IPS-NIHi11 (cell line): ENCODE results near the gene FXYD6.

Experiments used
- DNase-seq: peaks from one replicate; pipeline ENCODE4 v3.0.0; 2012; ENCODE audit warnings: mixed read lengths, low spot score

Gene FXYD6

GRCh38 chr11:117910525-117910924 is 34.1 kb upstream of the FXYD6 start:
- DNase-seq: no peak

GRCh38 chr11:117909611-117910382 is 33.3 kb upstream of the FXYD6 start:
- DNase-seq: no peak

GRCh38 chr11:117908959-117909610 is 32.6 kb upstream of the FXYD6 start:
- no peak for DNase-seq

GRCh38 chr11:117908109-117908895 is 31.8 kb upstream of the FXYD6 start:
- DNase-seq: no peak

- DNase-seq: peak; percentile 92
Measured at GRCh38 chr11:117907276-117908108, 31.0 kb upstream of the FXYD6 start.

GRCh38 chr11:117906710-117907109 is 30.3 kb upstream of the FXYD6 start:
- no peak for DNase-seq

GRCh38 chr11:117906126-117906525 is 29.7 kb upstream of the FXYD6 start:
- DNase-seq: no peak

- no peak for DNase-seq
Measured at GRCh38 chr11:117905524-117905923, 29.1 kb upstream of the FXYD6 start.

- no peak for DNase-seq
Measured at GRCh38 chr11:117903505-117904382, 27.3 kb upstream of the FXYD6 start.

- DNase-seq: no peak
Measured at GRCh38 chr11:117902001-117902845, 25.8 kb upstream of the FXYD6 start.

- no peak for DNase-seq
Measured at GRCh38 chr11:117901601-117902000, 25.1 kb upstream of the FXYD6 start.

- DNase-seq: no peak
Measured at GRCh38 chr11:117900720-117901440, 24.4 kb upstream of the FXYD6 start.

- no peak for DNase-seq
Measured at GRCh38 chr11:117900121-117900648, 23.7 kb upstream of the FXYD6 start.

- no peak for DNase-seq
Measured at GRCh38 chr11:117898059-117898458, 21.6 kb upstream of the FXYD6 start.

GRCh38 chr11:117892651-117893050 is 16.2 kb upstream of the FXYD6 start:
- DNase-seq: no peak

- no peak for DNase-seq
Measured at GRCh38 chr11:117891362-117891761, 14.9 kb upstream of the FXYD6 start.

GRCh38 chr11:117888139-117888566 is 11.7 kb upstream of the FXYD6 start:
- no peak for DNase-seq

GRCh38 chr11:117887431-117888138 is 11.1 kb upstream of the FXYD6 start:
- DNase-seq: no peak
